Suprapubic skin (tissue), 4 donors: ENCODE measurements around the gene PPP1R2. TPM values are rescaled to one million over a fixed set of nuclear protein-coding genes. Genes with fewer than 3 reads are reported as not detected.

Source experiments
- DNase-seq, 2 donors: peaks; one replicate each; pipeline ENCODE4 v3.0.0-alpha.2; 2019; ENCODE audit warnings: low spot score in 2 of 2
- H3K27ac ChIP-seq: fragments of 200-600 bp; sonication (generic); one replicate; pipeline ENCODE4 v1.5.1; 2019
- H3K27me3 ChIP-seq: fragments of 200-600 bp; sonication (generic); one replicate; pipeline ENCODE4 v1.5.1; 2019
- H3K36me3 ChIP-seq: fragments of 200-600 bp; sonication (generic); one replicate; pipeline ENCODE4 v1.5.1; 2019
- H3K4me1 ChIP-seq: fragments of 200-600 bp; sonication (generic); one replicate; pipeline ENCODE4 v1.5.1; 2019
- H3K4me3 ChIP-seq: fragments of 200-600 bp; sonication (generic); one replicate; pipeline ENCODE4 v1.5.1; 2019; ENCODE audit warnings: mild to moderate bottlenecking
- H3K9me3 ChIP-seq: fragments of 200-600 bp; sonication (generic); one replicate; pipeline ENCODE4 v1.5.1; 2019
- EP300 ChIP-seq: sonication (generic); formaldehyde crosslinking; IDR thresholded peaks from one replicate; pipeline ENCODE4 v1.6.1; 2017; ENCODE audit warnings: antibody characterized with exemption
- POLR2A ChIP-seq, 2 donors: fragments of 450-650 bp; IDR thresholded peaks; one replicate each; pipeline ENCODE4 v1.6.1; 2017; ENCODE audit warnings: antibody characterized with exemption in 2 of 2, mild to moderate bottlenecking in 2 of 2, moderate library complexity in 2 of 2
- POLR2AphosphoS5 ChIP-seq, 3 donors: sonication (generic); formaldehyde crosslinking; IDR thresholded peaks; one replicate each; pipeline ENCODE4 v1.6.1; 2017; ENCODE audit warnings: antibody characterized with exemption in 3 of 3
- WGBS: methylation state at CpG from one replicate; pipeline ENCODE4 v1.1.5; 2018; 5-methylcytosine and 5-hydroxymethylcytosine counted together
- total RNA-seq, 4 donors: library from RNA; depleted of rRNA; stranded (reverse); fragments of >200 nt; gene quantifications; one replicate each; pipeline ENCODE4 v1.1.0, GENCODE V29; 2016
- TF ChIP-seq, protein P1 (sequence below), 2 donors: fragments of 200-600 bp in 1 of 2; fragments of 450-650 bp in 1 of 2; sonication (generic) in 1 of 2; IDR thresholded peaks; one replicate each; pipeline ENCODE4 v1.5.1; 2016 to 2019; ENCODE audit warnings: antibody characterized with exemption in 2 of 2, mild to moderate bottlenecking in 1 of 2, moderate library complexity in 1 of 2

Gene PPP1R2
- total RNA-seq, 4 donors from 2014 or later = 61.7 to 96.0 (median 71.4) TPM

- no peak for TF ChIP-seq EP300
- TF ChIP-seq POLR2AphosphoS5 (IDR thresholded peaks at IDR 0.05) = no peak
- TF ChIP-seq, protein P1, sequence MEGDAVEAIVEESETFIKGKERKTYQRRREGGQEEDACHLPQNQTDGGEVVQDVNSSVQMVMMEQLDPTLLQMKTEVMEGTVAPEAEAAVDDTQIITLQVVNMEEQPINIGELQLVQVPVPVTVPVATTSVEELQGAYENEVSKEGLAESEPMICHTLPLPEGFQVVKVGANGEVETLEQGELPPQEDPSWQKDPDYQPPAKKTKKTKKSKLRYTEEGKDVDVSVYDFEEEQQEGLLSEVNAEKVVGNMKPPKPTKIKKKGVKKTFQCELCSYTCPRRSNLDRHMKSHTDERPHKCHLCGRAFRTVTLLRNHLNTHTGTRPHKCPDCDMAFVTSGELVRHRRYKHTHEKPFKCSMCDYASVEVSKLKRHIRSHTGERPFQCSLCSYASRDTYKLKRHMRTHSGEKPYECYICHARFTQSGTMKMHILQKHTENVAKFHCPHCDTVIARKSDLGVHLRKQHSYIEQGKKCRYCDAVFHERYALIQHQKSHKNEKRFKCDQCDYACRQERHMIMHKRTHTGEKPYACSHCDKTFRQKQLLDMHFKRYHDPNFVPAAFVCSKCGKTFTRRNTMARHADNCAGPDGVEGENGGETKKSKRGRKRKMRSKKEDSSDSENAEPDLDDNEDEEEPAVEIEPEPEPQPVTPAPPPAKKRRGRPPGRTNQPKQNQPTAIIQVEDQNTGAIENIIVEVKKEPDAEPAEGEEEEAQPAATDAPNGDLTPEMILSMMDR (IDR thresholded peaks at IDR 0.05) = no peak
- TF ChIP-seq POLR2A (IDR thresholded peaks at IDR 0.05) = no peak
- H3K36me3 ChIP-seq = peaks cover 40% of the 10 kb centered on the region
- no peaks in the 10 kb centered on the region for H3K4me1 ChIP-seq
- H3K27me3 ChIP-seq = no peaks in the 10 kb centered on the region
- WGBS = 97% methylated on average over 19 of the region's 19 CpGs
- H3K9me3 ChIP-seq = no peaks in the 10 kb centered on the region
- no peak overlapping the region for H3K27ac ChIP-seq
- DNase-seq = no peak
- no peak overlapping the region for H3K4me3 ChIP-seq
These were observed 30.7 kb upstream of the PPP1R2 start for GRCh38 chr3:195573611-195574496.

- H3K4me1 ChIP-seq = no peaks in the 10 kb centered on the region
- H3K36me3 ChIP-seq = peaks cover 30% of the 10 kb centered on the region
- H3K27me3 ChIP-seq = no peaks in the 10 kb centered on the region
- 77% methylated on average over 6 of the region's 6 CpGs for WGBS
- H3K4me3 ChIP-seq = no peak overlapping the region
- no peaks in the 10 kb centered on the region for H3K9me3 ChIP-seq
- no peak overlapping the region for H3K27ac ChIP-seq
- TF ChIP-seq POLR2AphosphoS5 (IDR thresholded peaks at IDR 0.05) = no peak
- no peak for DNase-seq
These were observed 28.2 kb upstream of the PPP1R2 start for GRCh38 chr3:195571361-195571760.

DNA sequence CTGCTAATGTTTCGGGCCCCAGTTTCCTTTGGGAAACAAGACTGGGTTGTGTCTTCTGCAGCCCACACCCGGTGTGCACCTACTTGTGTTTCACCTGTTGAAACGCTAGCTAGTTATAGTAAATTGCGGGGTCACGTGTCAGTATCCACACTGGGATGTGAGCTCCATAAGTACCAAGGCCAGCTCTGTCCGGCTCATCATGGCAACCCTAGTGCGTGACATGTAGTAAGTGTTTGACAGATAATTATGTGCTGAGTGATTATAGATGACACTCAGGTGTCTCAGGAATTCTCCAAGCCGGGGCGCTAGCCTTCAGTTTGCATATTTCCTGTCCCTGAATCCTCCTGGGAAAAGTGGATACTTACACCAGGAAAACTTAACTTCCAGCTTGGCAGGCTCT, 27.8 kb upstream of the PPP1R2 start:
- Histone ChIP-seq H3K27ac (no peak overlapping the region), H3K27me3 (no peaks in the 10 kb centered on the region), H3K4me3 (no peak overlapping the region), H3K9me3 (no peaks in the 10 kb centered on the region), H3K4me1 (no peaks in the 10 kb centered on the region), H3K36me3 (peaks cover 28% of the 10 kb centered on the region)
- WGBS = 86% methylated on average over 9 of the region's 9 CpGs
- TF ChIP-seq EP300 (no peak), POLR2AphosphoS5 (IDR thresholded peaks at IDR 0.05) (no peak), POLR2A (IDR thresholded peaks at IDR 0.05) (no peak)
- TF ChIP-seq, protein P1 (IDR thresholded peaks at IDR 0.05) = no peak
- DNase-seq = no peak

- DNase-seq = no peak
- WGBS = 88% methylated on average over 6 of the region's 6 CpGs
- H3K36me3 ChIP-seq = peaks cover 28% of the 10 kb centered on the region
- no peak overlapping the region for H3K4me3 ChIP-seq
- H3K27ac ChIP-seq = no peak overlapping the region
- H3K4me1 ChIP-seq = no peaks in the 10 kb centered on the region
- TF ChIP-seq EP300 (no peak), POLR2AphosphoS5 (IDR thresholded peaks at IDR 0.05) (no peak), POLR2A (IDR thresholded peaks at IDR 0.05) (no peak)
- TF ChIP-seq, protein P1 (IDR thresholded peaks at IDR 0.05) = no peak
- no peaks in the 10 kb centered on the region for H3K27me3 ChIP-seq
- H3K9me3 ChIP-seq = no peaks in the 10 kb centered on the region
These were observed 27.2 kb upstream of the PPP1R2 start for GRCh38 chr3:195570344-195570743.

- Histone ChIP-seq H3K27ac (no peak overlapping the region), H3K27me3 (no peaks in the 10 kb centered on the region), H3K36me3 (peaks cover 28% of the 10 kb centered on the region), H3K4me3 (no peak overlapping the region), H3K9me3 (no peaks in the 10 kb centered on the region), H3K4me1 (no peaks in the 10 kb centered on the region)
- TF ChIP-seq, protein P1 (IDR thresholded peaks at IDR 0.05) = no peak
- TF ChIP-seq POLR2AphosphoS5 (IDR thresholded peaks at IDR 0.05) (no peak), POLR2A (IDR thresholded peaks at IDR 0.05) (no peak), EP300 (no peak)
- WGBS = 83% methylated on average over 5 of the region's 5 CpGs
- DNase-seq = no peak
These were observed 25.5 kb upstream of the PPP1R2 start for GRCh38 chr3:195568630-195569029.
